AG10803 (cell line): ENCODE measurements around the gene FEV.
A peak's percentile ranks its signal among the peaks of the same experiment; 100 is the strongest.

Source experiments
- DNase-seq: peaks from one replicate; pipeline ENCODE4 v3.0.0; 2010; ENCODE audit warnings: low read depth
- H3K4me3 ChIP-seq: 2 replicates; pipeline ENCODE4 v1.5.1; 2011; ENCODE audit warnings: mild to moderate bottlenecking, low read length, control low read depth
- CTCF ChIP-seq: conservative IDR thresholded peaks from 2 replicates; pipeline ENCODE4 v1.5.1; 2011; ENCODE audit warnings: mild to moderate bottlenecking, low read length, control low read depth, inconsistent platforms

Gene FEV

GRCh38 chr2:218985021-218985324 lies at the start of gene FEV:
Gene FEV, minus strand, starts transcription at chr2:218985184. Its CDS starts 109 bp downstream, at chr2:218985075.
- DNase-seq: no peak
- H3K4me3 ChIP-seq: no peak within 1 kb of the TSS
- TF ChIP-seq CTCF: no peak

- no peak for TF ChIP-seq CTCF
- H3K4me3 ChIP-seq: no peak overlapping the region
- DNase-seq: no peak
These were observed 47.2 kb upstream of the FEV start for GRCh38 chr2:219032051-219032745.

GRCh38 chr2:219031005-219031738 lies 46.2 kb upstream of the FEV start:
- DNase-seq: no peak
- no peak overlapping the region for H3K4me3 ChIP-seq
- no peak for TF ChIP-seq CTCF

GRCh38 chr2:219030177-219030940 lies 45.4 kb upstream of the FEV start:
- TF ChIP-seq CTCF: no peak
- DNase-seq: no peak
- no peak overlapping the region for H3K4me3 ChIP-seq

GRCh38 chr2:219029829-219030165 lies 44.8 kb upstream of the FEV start:
- no peak overlapping the region for H3K4me3 ChIP-seq
- peak; percentile 86 for TF ChIP-seq CTCF
- peak; percentile 64 for DNase-seq

GRCh38 chr2:219028996-219029828 lies 44.2 kb upstream of the FEV start:
- TF ChIP-seq CTCF: no peak
- DNase-seq: no peak
- H3K4me3 ChIP-seq: no peak overlapping the region
